NCI-H2107 treated with DMSO at 0.1 percent for 48 hours (cell line): Measurements from ENCODE around the gene HERPUD2.
"Not testable (repeated sequence)": the region's sequence is repeated elsewhere in the genome, so short reads cannot be mapped to it uniquely, and the experiment has no call there.

ENCODE experiments used
- DNase-seq: peaks from one replicate; lab custom pipeline; 2025; ENCODE audit not compliant: unreplicated experiment; lab: John Stamatoyannopoulos, UW

Gene HERPUD2

GRCh38 chr7:35623381-35623780 is 71.6 kb downstream of the HERPUD2 start:
- DNase-seq: no peak

DNA sequence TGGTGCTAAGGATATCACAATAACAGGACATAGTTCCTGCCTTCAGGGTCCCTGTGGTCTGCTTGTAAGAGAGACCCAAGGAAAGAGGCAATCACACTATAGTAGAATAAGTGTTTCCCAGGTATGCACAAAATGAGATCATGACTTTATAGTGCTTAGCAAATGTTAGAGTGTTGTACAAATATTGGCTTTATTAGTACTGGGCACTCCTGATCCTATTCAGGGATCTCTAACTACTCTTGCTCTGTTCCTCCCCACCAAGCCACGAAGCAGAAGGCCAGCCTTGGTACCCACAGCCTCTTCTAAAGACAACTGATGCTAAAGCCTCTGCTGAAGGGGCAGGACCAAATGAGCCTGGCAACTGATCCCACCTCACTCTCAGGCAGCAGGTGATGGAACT is 75.1 kb downstream of the HERPUD2 start:
- DNase-seq: no peak

DNA sequence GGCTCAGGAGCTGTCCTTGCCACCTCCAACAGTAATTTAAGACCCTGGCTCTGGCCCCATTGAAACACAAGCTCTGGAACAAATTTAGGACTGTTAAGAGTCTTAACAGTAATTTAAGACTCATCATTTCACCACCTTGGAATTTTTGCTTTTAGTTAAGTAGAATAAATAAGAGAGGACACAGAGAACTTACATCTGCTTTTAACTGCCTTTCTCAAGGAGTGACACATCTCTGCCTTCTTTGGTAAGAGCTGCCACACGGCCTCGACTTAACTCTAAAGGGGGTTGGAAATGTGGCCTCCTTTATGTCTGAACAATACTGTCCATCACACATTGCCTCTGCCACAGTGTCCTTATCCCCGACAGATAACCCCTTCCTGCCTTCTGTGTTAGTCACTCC is 77.9 kb downstream of the HERPUD2 start:
- no peak for DNase-seq

DNA sequence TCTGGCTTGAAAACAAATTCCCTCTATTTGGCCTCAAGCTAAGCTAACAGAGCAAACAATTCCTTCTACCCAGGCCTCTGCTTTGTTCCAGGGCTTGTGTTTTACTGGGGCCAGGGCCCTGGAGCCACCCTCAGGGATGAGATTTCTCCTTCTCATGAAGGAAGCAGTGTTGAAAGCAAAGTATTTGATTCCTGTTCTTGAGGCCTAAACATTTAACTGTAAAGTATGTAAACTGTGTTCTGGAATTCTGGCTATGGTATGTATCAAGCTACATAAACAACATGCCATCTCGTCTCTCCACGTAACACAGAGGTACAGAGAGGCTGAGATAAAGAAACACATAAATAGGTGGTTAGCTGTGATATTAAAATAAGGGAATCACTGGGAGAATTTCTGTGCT is 81.8 kb downstream of the HERPUD2 start:
- no peak for DNase-seq

- no peak for DNase-seq
Measured at GRCh38 chr7:35605760-35606159, 89.2 kb downstream of the HERPUD2 start.

- DNase-seq: no peak
Measured at GRCh38 chr7:35604595-35604994, 90.3 kb downstream of the HERPUD2 start.

GRCh38 chr7:35599645-35600044 is 95.3 kb downstream of the HERPUD2 start:
- no peak for DNase-seq

- no peak for DNase-seq
Measured at GRCh38 chr7:35599061-35599460, 95.9 kb downstream of the HERPUD2 start.

GRCh38 chr7:35596061-35596460 is 98.9 kb downstream of the HERPUD2 start:
- no peak for DNase-seq

DNA sequence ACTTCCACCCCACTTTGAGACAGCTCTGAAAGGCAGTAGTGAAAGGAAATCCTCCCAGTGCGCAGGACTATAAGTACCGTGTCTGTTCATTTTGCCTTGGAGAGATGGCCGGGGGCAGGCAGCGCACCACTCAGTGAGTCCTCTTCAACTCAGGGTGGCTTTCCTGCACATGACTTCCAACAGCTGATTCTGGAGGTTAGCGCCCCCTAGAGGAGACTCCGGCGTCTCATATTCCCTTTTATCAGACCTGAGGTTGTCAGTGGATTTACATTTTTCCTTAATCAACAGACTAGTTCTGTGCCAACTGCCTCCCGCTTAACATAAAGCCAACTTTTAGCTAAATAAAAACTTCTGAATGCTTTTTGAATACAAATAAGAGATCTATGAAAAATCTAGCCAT is 101.0 kb downstream of the HERPUD2 start:
- no peak for DNase-seq

DNA sequence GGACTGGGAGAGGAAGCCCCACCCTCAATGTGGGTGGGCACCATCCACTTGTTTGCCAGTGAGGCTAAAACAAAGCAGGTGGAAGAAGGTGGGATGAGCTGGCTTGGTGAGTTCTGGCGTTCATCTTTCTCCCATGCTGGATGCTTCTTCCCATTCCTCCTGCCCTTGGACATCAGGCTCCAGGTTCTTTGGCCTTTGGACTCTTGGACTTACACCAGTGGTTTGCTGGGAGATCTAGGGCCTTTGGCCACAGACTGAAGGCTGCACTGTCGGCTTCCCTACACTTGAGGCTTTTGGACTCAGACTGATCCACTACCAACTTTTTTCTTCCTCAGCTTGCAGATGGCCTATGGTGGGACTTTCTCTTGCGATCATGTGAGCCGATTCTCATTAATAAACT is 106.3 kb downstream of the HERPUD2 start:
- DNase-seq: no peak

GRCh38 chr7:35584990-35585389 is 109.9 kb downstream of the HERPUD2 start:
- DNase-seq: no peak

DNA sequence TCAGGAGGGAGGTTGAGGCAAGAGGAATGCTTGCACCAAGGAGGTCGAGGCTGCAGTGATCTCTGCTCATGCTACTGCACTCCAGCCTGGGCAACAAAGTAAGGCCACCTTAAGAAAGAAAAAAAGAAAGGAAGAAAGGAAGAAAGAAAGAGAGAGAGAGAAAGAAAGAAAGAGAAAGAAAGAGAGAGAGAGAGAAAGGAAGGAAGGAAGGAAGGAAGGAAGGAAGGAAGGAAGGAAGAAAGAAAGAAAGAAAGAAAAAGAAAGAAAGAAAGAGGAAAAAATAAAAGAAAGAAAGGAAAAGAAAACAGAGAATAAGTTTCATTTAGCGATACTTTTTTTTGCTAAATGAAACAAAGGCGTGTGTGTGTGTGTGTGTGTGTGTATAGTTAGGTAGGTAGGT is 110.4 kb downstream of the HERPUD2 start:
- DNase-seq: not testable (repeated sequence)
